ENCODE results near the gene GPR146.
"Not testable (repeated sequence)": the region's sequence is repeated elsewhere in the genome, so short reads cannot be mapped to it uniquely, and the experiment has no call there.

Gene GPR146

GRCh38 chr7:1060315-1061072 is 16.1 kb downstream of the GPR146 start:
- no peak for DNase-seq

GRCh38 chr7:1061180-1061579 is 16.8 kb downstream of the GPR146 start:
- DNase-seq: no peak

- DNase-seq: no peak
These were observed 18.2 kb downstream of the GPR146 start for GRCh38 chr7:1062296-1063294.

- no peak for DNase-seq
These were observed 19.0 kb downstream of the GPR146 start for GRCh38 chr7:1063361-1063760.

GRCh38 chr7:1064581-1064980 is 20.2 kb downstream of the GPR146 start:
- DNase-seq: no peak

GRCh38 chr7:1065263-1065584 is 20.9 kb downstream of the GPR146 start:
- no peak for DNase-seq

GRCh38 chr7:1065585-1066241 is 21.4 kb downstream of the GPR146 start:
- DNase-seq: peak; percentile 57

GRCh38 chr7:1066242-1066588 is 21.9 kb downstream of the GPR146 start:
- no peak for DNase-seq

- DNase-seq: no peak
These were observed 23.7 kb downstream of the GPR146 start for GRCh38 chr7:1068013-1068412.

- no peak for DNase-seq
These were observed 24.3 kb downstream of the GPR146 start for GRCh38 chr7:1068619-1069018.

- DNase-seq: no peak
These were observed 26.2 kb downstream of the GPR146 start for GRCh38 chr7:1070544-1071011.

- DNase-seq: no peak
These were observed 27.4 kb downstream of the GPR146 start for GRCh38 chr7:1071731-1072254.

- no peak for DNase-seq
These were observed 29.0 kb downstream of the GPR146 start for GRCh38 chr7:1073142-1073977.

- not testable (repeated sequence) for DNase-seq
These were observed 29.7 kb downstream of the GPR146 start for GRCh38 chr7:1074018-1074417.

GRCh38 chr7:1074593-1075431 is 30.5 kb downstream of the GPR146 start:
- DNase-seq: no peak

GRCh38 chr7:1076184-1077072 is 32.1 kb downstream of the GPR146 start:
- DNase-seq: no peak

- no peak for DNase-seq
These were observed 34.2 kb downstream of the GPR146 start for GRCh38 chr7:1078519-1078918.

GRCh38 chr7:1078985-1079384 is 34.6 kb downstream of the GPR146 start:
- no peak for DNase-seq

- no peak for DNase-seq
These were observed 35.2 kb downstream of the GPR146 start for GRCh38 chr7:1079546-1079945.

- no peak for DNase-seq
These were observed 36.0 kb downstream of the GPR146 start for GRCh38 chr7:1080252-1080920.

Data from SHP77 treated with DMSO at 0.1 percent for 48 hours (cell line).